H1 (cell line): ENCODE results near the gene UNC13D. TPM values are rescaled to one million over a fixed set of nuclear protein-coding genes. Genes with fewer than 3 reads are reported as not detected.

Experiments
- CTCF ChIA-PET: fragments of 300-600 bp; sonication (Branson Sonifier 250); formaldehyde crosslinking; loops from one replicate; lab custom pipeline; 2021; ENCODE audit not compliant: partially characterized antibody; lab: Charles Lee
- POLR2A ChIA-PET: fragments of 300-600 bp; sonication (Branson Sonifier 250); formaldehyde crosslinking; loops from one replicate; lab custom pipeline; 2021; ENCODE audit warnings: inconsistent platforms; ENCODE audit not compliant: partially characterized antibody; lab: Charles Lee
- DNase-seq, 2 experiments: peaks; one replicate each; pipeline versions ENCODE4 v3.0.0 to v3.0.0-alpha.2; 2010 to 2022; ENCODE audit warnings: low spot score in 2 of 2, low read depth in 1 of 2, mixed read lengths in 1 of 2
- FAIRE-seq: peaks from 2 replicates; lab custom pipeline; 2011; peaks lifted over from hg19 to GRCh38; lab: Jason Lieb, UNC
- H2AFZ ChIP-seq: 2 replicates; pipeline ENCODE4 v1.8.1; 2012; ENCODE audit warnings: low read length, inconsistent platforms
- H2AK5ac ChIP-seq: 2 replicates; pipeline ENCODE4 v1.6.1; 2013; ENCODE audit warnings: low read depth, low read length
- H2BK120ac ChIP-seq: replicated peaks from 2 replicates; pipeline ENCODE3; 2013; ENCODE audit warnings: low read depth, low read length, inconsistent platforms
- H2BK12ac ChIP-seq: 2 replicates; pipeline ENCODE4 v1.6.1; 2013; ENCODE audit warnings: low read depth, low read length
- H2BK15ac ChIP-seq: 2 replicates; pipeline ENCODE4 v1.6.1; 2013; ENCODE audit warnings: low read length
- H2BK20ac ChIP-seq: 2 replicates; pipeline ENCODE4 v1.6.1; 2013; ENCODE audit warnings: low read length
- H2BK5ac ChIP-seq: 2 replicates; pipeline ENCODE4 v1.6.1; 2013; ENCODE audit warnings: low read depth, low read length
- H3K14ac ChIP-seq: 2 replicates; pipeline ENCODE4 v1.6.1; 2013; ENCODE audit warnings: inconsistent platforms; ENCODE audit not compliant: insufficient read length
- H3K18ac ChIP-seq: 2 replicates; pipeline ENCODE4 v1.6.1; 2013; ENCODE audit warnings: low read length; ENCODE audit errors: extremely low read depth
- H3K23ac ChIP-seq: 2 replicates; pipeline ENCODE4 v1.6.1; 2013; ENCODE audit warnings: inconsistent platforms; ENCODE audit not compliant: insufficient read length
- H3K23me2 ChIP-seq: 2 replicates; pipeline ENCODE4 v1.6.1; 2013; ENCODE audit warnings: low read depth, low read length
- H3K27ac ChIP-seq: 2 replicates; pipeline ENCODE4 v1.6.1; 2011; ENCODE audit warnings: low read depth, low read length, inconsistent platforms
- H3K27me3 ChIP-seq, 4 experiments: replicated peaks in 1 of 4; 1 replicate in 1 of 4; 2 replicates in 3 of 4; pipeline versions ENCODE4 v1.6.1 to v1.8.1; 2011 to 2013; ENCODE audit warnings: low read length in 3 of 4, mild to moderate bottlenecking in 3 of 4, inconsistent platforms in 2 of 4, mixed read lengths in 2 of 4, moderate library complexity in 1 of 4; ENCODE audit not compliant: control insufficient read depth in 3 of 4, insufficient read depth in 3 of 4; ENCODE audit errors: extremely low read depth in 1 of 4
- H3K36me3 ChIP-seq, 4 experiments: 2 replicates each; pipeline versions ENCODE4 v1.6.1 to v1.8.1; 2011 to 2013; ENCODE audit warnings: mild to moderate bottlenecking in 4 of 4, low read length in 3 of 4, moderate library complexity in 2 of 4, control low read depth in 1 of 4, inconsistent platforms in 1 of 4; ENCODE audit not compliant: insufficient read depth in 4 of 4, control insufficient read depth in 2 of 4
- H3K4ac ChIP-seq: replicated peaks from 2 replicates; pipeline ENCODE3; 2013; ENCODE audit warnings: low read length, low read depth, mixed read lengths, inconsistent platforms; ENCODE audit not compliant: insufficient read length
- H3K4me1 ChIP-seq, 4 experiments: replicated peaks in 1 of 4; 1 replicate in 1 of 4; 2 replicates in 3 of 4; pipeline versions ENCODE4 v1.6.1 to v1.8.1; 2011 to 2013; ENCODE audit warnings: low read length in 3 of 4, inconsistent platforms in 2 of 4, mixed read lengths in 1 of 4; ENCODE audit not compliant: insufficient read depth in 4 of 4, control insufficient read depth in 3 of 4
- H3K4me2 ChIP-seq, 2 experiments: 2 replicates each; pipeline versions ENCODE4 v1.6.1 to v1.8.1; 2011 to 2013; ENCODE audit warnings: low read depth in 2 of 2, low read length in 2 of 2, control low read depth in 1 of 2, inconsistent platforms in 1 of 2, mild to moderate bottlenecking in 1 of 2; ENCODE audit not compliant: insufficient read depth in 1 of 2
- H3K4me3 ChIP-seq, 4 experiments: fragments of 200-600, 300-600 bp in 1 of 4; sonication (generic), shearing (Covaris generic), sonication (Bioruptor Twin) in 1 of 4; 2 replicates each; pipeline versions ENCODE4 v1.5.1 to v1.8.1; 2011 to 2016; ENCODE audit warnings: low read length in 4 of 4, low read depth in 3 of 4, control low read depth in 2 of 4, inconsistent platforms in 2 of 4, mild to moderate bottlenecking in 2 of 4, mixed read lengths in 1 of 4, moderate library complexity in 1 of 4; ENCODE audit not compliant: insufficient read depth in 2 of 4; ENCODE audit errors: extremely low read depth in 1 of 4
- H3K56ac ChIP-seq: replicated peaks from 2 replicates; pipeline ENCODE3; 2013; ENCODE audit warnings: low read depth, mild to moderate bottlenecking, mixed read lengths, low read length, inconsistent platforms; ENCODE audit not compliant: insufficient read length
- H3K79me1 ChIP-seq: 2 replicates; pipeline ENCODE4 v1.6.1; 2013; ENCODE audit warnings: low read depth, low read length, control low read depth
- H3K79me2 ChIP-seq, 2 experiments: 2 replicates each; pipeline versions ENCODE4 v1.6.1 to v1.8.1; 2012 to 2013; ENCODE audit warnings: low read length in 2 of 2, mild to moderate bottlenecking in 2 of 2, inconsistent platforms in 1 of 2; ENCODE audit not compliant: insufficient read depth in 2 of 2, control insufficient read depth in 1 of 2
- H3K9ac ChIP-seq, 4 experiments: replicated peaks in 1 of 4; 1 replicate in 1 of 4; 2 replicates in 3 of 4; pipeline versions ENCODE4 v1.6.1 to v1.8.1; 2011 to 2013; ENCODE audit warnings: low read depth in 3 of 4, low read length in 3 of 4, control low read depth in 2 of 4, mild to moderate bottlenecking in 2 of 4, moderate library complexity in 2 of 4, inconsistent platforms in 1 of 4; ENCODE audit errors: extremely low read depth in 1 of 4
- H3K9me3 ChIP-seq, 2 experiments: 2 replicates each; pipeline versions ENCODE4 v1.6.1 to v1.8.1; 2012 to 2013; ENCODE audit warnings: mild to moderate bottlenecking in 2 of 2, moderate library complexity in 2 of 2, control low read depth in 1 of 2, inconsistent platforms in 1 of 2, low read depth in 1 of 2, low read length in 1 of 2, mixed read lengths in 1 of 2; ENCODE audit not compliant: insufficient read depth in 2 of 2
- H4K20me1 ChIP-seq, 2 experiments: replicated peaks in 1 of 2; 2 replicates each; pipeline versions ENCODE3 to v1.8.1; 2011 to 2013; ENCODE audit warnings: inconsistent platforms in 2 of 2, low read length in 2 of 2, mild to moderate bottlenecking in 1 of 2; ENCODE audit not compliant: insufficient read depth in 2 of 2, control insufficient read depth in 1 of 2
- H4K5ac ChIP-seq: 2 replicates; pipeline ENCODE4 v1.6.1; 2013; ENCODE audit warnings: low read length, low read depth, mixed read lengths, inconsistent platforms; ENCODE audit not compliant: insufficient read length
- H4K8ac ChIP-seq: 2 replicates; pipeline ENCODE4 v1.8.0; 2013; ENCODE audit warnings: mild to moderate bottlenecking, moderate library complexity, low read length, inconsistent platforms; ENCODE audit not compliant: insufficient read depth; ENCODE audit errors: extremely low read depth
- H4K91ac ChIP-seq: replicated peaks from 2 replicates; pipeline ENCODE3; 2013; ENCODE audit warnings: low read length, mixed read lengths, inconsistent platforms; ENCODE audit not compliant: insufficient read length
- ASH2L ChIP-seq: fragments of 200-600, 300-600 bp; sonication (generic); IDR thresholded peaks from one replicate; pipeline ENCODE4 v1.7.1; 2017; ENCODE audit warnings: low read length
- CEBPB ChIP-seq: IDR thresholded peaks from 2 replicates; pipeline ENCODE4 v1.6.1; 2012; ENCODE audit warnings: low read depth, low read length
- JUND ChIP-seq: IDR thresholded peaks from 2 replicates; pipeline ENCODE4 v1.6.1; 2011; ENCODE audit warnings: mild to moderate bottlenecking, improper control_type of control experiment, low read length
- KDM4A ChIP-seq: IDR thresholded peaks from one replicate; pipeline ENCODE4 v1.7.1; 2012; ENCODE audit warnings: low read depth, mild to moderate bottlenecking, moderate library complexity, low read length, inconsistent platforms; ENCODE audit not compliant: severe bottlenecking
- NANOG ChIP-seq: IDR thresholded peaks from 2 replicates; pipeline ENCODE4 v1.6.1; 2011; ENCODE audit warnings: low read length, low read depth, mild to moderate bottlenecking, inconsistent platforms; ENCODE audit not compliant: insufficient read depth, poor library complexity, severe bottlenecking
- SAP30 ChIP-seq: fragments of 300-600 bp; sonication (generic); IDR thresholded peaks from 2 replicates; pipeline ENCODE4 v1.7.1; 2012; ENCODE audit warnings: low read length, moderate library complexity, mild to moderate bottlenecking, inconsistent platforms; ENCODE audit not compliant: insufficient read depth, insufficient replicate concordance
- WGBS, 2 experiments: shearing (Covaris generic) in 1 of 2; methylation state at CpG; one replicate each; pipeline versions ENCODE4 v1.1.6 to v1.1.7; 2013 to 2015; ENCODE audit warnings: low lambda C conversion rate in 2 of 2, mixed read lengths in 2 of 2, inconsistent platforms in 1 of 2, low coverage in 1 of 2, missing lambda C conversion rate in 1 of 2; ENCODE audit not compliant: insufficient replicate concordance in 2 of 2, insufficient coverage in 1 of 2, insufficient read length in 1 of 2; ENCODE audit errors: extremely low coverage in 1 of 2, missing lambda C conversion rate in 1 of 2; 5-methylcytosine and 5-hydroxymethylcytosine counted together
- polyA plus RNA-seq, 7 experiments: library from polyadenylated mRNA; depleted of rRNA in 3 of 7; stranded (reverse) in 5 of 7; unstranded in 2 of 7; fragments of >200 nt in 5 of 7; fragments of 200-250 nt in 2 of 7; gene quantifications; 1 replicate in 5 of 7; 2 replicates in 1 of 7; 4 replicates in 1 of 7; pipeline versions ENCODE4 v1.2.1 to v1.2.3, GENCODE V29; 2011 to 2013; ENCODE audit warnings: missing spikeins in 2 of 7, mixed read lengths in 2 of 7
- total RNA-seq: library from RNA; stranded (reverse); fragmentation: NEBNext Ultra II Directional; extraction: Animal tissue kit (Norgen Biotek cat#: 25700); gene quantifications from 2 replicates; pipeline ENCODE4 v1.2.1, GENCODE V29; 2021
- TF ChIP-seq, protein P1 (sequence below): IDR thresholded peaks from 2 replicates; pipeline ENCODE4 v1.6.1; 2012; ENCODE audit warnings: inconsistent platforms
- TF ChIP-seq, protein P2 (sequence below), 3 experiments: IDR thresholded peaks; 1 replicate in 2 of 3; 2 replicates in 1 of 3; pipeline versions ENCODE4 v1.5.1 to v1.6.1; 2011; ENCODE audit warnings: low read length in 3 of 3, mild to moderate bottlenecking in 3 of 3, inconsistent platforms in 2 of 3, low read depth in 1 of 3, moderate library complexity in 1 of 3; ENCODE audit not compliant: insufficient read depth in 1 of 3; ENCODE audit errors: control extremely low read depth in 1 of 3

Gene UNC13D
- total and polyA plus RNA-seq, 2 of the 8 experiments (the other 6 are each of a cell fraction or from before 2014, with no cell fraction given) = 3.6 to 8.4 TPM

DNA sequence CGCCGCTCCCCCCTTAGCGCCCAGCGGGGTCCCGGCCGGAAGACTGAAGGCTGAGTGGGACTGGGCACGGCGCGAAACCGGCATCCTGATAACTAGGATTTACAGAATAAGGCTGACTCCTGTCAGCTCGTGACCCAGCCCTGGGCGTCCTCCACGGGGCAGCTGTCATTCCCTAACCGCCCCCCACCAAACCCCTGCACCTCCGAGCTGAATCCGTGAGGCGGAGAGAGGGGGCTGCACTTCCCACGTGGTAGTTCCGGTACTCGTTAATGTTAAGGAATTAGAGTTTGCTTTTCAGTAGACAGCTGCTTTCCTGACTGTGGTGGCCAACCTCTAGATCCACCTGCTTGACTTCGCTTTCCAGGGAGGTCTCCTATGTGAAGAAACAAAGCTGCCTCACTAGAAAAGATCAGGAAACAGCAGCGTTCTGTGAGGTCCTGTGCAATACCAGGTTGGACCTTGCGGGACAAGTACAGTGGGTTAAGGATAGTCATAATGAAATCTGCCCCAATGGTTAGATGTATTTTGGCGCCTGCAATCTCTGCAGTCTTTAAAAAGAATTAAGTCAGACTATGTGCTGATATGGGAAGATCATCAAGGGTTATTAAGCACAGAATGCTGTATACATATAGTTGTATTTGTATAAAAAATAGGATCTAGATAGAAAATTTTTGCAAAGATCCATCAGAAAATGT, 12.0 kb upstream of the UNC13D start:
- no peak overlapping the region for H3K56ac ChIP-seq
- H3K36me3 ChIP-seq = peaks cover under 1 to 4% (median 3%) of the 10 kb centered on the region in 4 experiments; a peak in 6 of 8 replicates
- H2BK5ac ChIP-seq = peak overlapping the region; percentile 92
- ChIA-PET POLR2A (interaction anchor here (0.8 to 4.7 kb wide), 11 partner anchors 10 to 76 kb away, joined by 3 to 28 read pairs (median 11); partner anchors contain the start of genes TRIM47 and TRIM65), CTCF (interaction anchor here (0.7 to 27.2 kb wide), 13 partner anchors 9 to 154 kb away, joined by 3 to 563 read pairs (median 5); partner anchors contain the start of genes MRPL38 and UNC13D)
- peaks cover 3 to 9% of the 10 kb centered on the region in 2 experiments; a peak in 3 of 4 replicates for H3K79me2 ChIP-seq
- no peak overlapping the region for H2AK5ac ChIP-seq
- no peak overlapping the region for H2BK12ac ChIP-seq
- no peak overlapping the region for H3K14ac ChIP-seq
- H3K27ac ChIP-seq = peak overlapping the region; percentile 93; the same call in 1 of the 2 replicates
- H2BK120ac ChIP-seq = no peak overlapping the region
- H2AFZ ChIP-seq = peak overlapping the region; percentile 78
- H3K4me1 ChIP-seq = peaks cover 0 to 7% (median 2%) of the 10 kb centered on the region in 4 experiments; a peak in 4 of 7 replicates
- peaks cover 6% of the 10 kb centered on the region for H3K23me2 ChIP-seq
- H4K5ac ChIP-seq = peak overlapping the region; percentile 0
- H3K27me3 ChIP-seq = no peaks in the 10 kb centered on the region
- no peak overlapping the region for H2BK15ac ChIP-seq
- H4K91ac ChIP-seq = peak overlapping the region; percentile 54
- H3K4me2 ChIP-seq = peak overlapping the region; percentile 82 to 87
- no peak overlapping the region; the same call in 1 of the 2 replicates for H3K18ac ChIP-seq
- no peaks in the 10 kb centered on the region for H3K9me3 ChIP-seq
- DNase-seq (no peak), FAIRE-seq (no peak)
- H4K8ac ChIP-seq = peak overlapping the region; percentile 96
- no peak overlapping the region for H2BK20ac ChIP-seq
- H3K4me3 ChIP-seq = peak overlapping the region; percentile 81 to 95 (median 91)
- no peaks in the 10 kb centered on the region for H4K20me1 ChIP-seq
- no peak overlapping the region for H3K23ac ChIP-seq
- peak overlapping the region; percentile 52 to 92 (median 66) for H3K9ac ChIP-seq
- H3K4ac ChIP-seq = peak overlapping the region; percentile 0
- 3% methylated on average over 24 of the region's 24 CpGs; no CpG with 5 or more reads in 1 of the 2 experiments for WGBS, 2 experiments
- peaks cover 10% of the 10 kb centered on the region; the same call in 1 of the 2 replicates for H3K79me1 ChIP-seq
- TF ChIP-seq KDM4A (peak; percentile 47), JUND (no peak), NANOG (no peak), SAP30 (peak; percentile 95), ASH2L (peak; percentile 81), CEBPB (no peak)
- TF ChIP-seq, protein P1, sequence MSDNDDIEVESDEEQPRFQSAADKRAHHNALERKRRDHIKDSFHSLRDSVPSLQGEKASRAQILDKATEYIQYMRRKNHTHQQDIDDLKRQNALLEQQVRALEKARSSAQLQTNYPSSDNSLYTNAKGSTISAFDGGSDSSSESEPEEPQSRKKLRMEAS = peak; percentile 60
- TF ChIP-seq, protein P2, sequence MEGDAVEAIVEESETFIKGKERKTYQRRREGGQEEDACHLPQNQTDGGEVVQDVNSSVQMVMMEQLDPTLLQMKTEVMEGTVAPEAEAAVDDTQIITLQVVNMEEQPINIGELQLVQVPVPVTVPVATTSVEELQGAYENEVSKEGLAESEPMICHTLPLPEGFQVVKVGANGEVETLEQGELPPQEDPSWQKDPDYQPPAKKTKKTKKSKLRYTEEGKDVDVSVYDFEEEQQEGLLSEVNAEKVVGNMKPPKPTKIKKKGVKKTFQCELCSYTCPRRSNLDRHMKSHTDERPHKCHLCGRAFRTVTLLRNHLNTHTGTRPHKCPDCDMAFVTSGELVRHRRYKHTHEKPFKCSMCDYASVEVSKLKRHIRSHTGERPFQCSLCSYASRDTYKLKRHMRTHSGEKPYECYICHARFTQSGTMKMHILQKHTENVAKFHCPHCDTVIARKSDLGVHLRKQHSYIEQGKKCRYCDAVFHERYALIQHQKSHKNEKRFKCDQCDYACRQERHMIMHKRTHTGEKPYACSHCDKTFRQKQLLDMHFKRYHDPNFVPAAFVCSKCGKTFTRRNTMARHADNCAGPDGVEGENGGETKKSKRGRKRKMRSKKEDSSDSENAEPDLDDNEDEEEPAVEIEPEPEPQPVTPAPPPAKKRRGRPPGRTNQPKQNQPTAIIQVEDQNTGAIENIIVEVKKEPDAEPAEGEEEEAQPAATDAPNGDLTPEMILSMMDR (IDR thresholded peaks at IDR 0.05; ENCODE audit: control extremely low read depth in 1 of 3, insufficient read depth in 1 of 3, low read depth in 1 of 3, low read length in 3 of 3) = peak in 2 of 3 experiments; percentile 48 to 61; a peak in 3 of 4 replicates
